A549 (cell line): Measurements from ENCODE around the gene NEBL.

Experiments used
- CBX2 ChIP-seq: fragments of 200-600 bp; sonication (generic); IDR thresholded peaks from 2 replicates; pipeline ENCODE4 v1.6.1; 2016; ENCODE audit warnings: low read depth, mild to moderate bottlenecking, borderline replicate concordance
- CTCF ChIP-seq: fragments of >200 bp; sonication (Bioruptor Twin); formaldehyde crosslinking; IDR thresholded peaks from 3 replicates; pipeline ENCODE4 v1.5.1; 2016
- EP300 ChIP-seq, 2 experiments: fragments of >200 bp; sonication (Bioruptor Twin); formaldehyde crosslinking; IDR thresholded peaks; 2 replicates in 1 of 2; 3 replicates in 1 of 2; pipeline ENCODE4 v1.6.1; 2016 to 2017
- FOSB ChIP-seq: fragments of 250-450 bp; sonication (Bioruptor Pico); IDR thresholded peaks from 2 replicates; pipeline ENCODE4 v1.5.0; 2020; ENCODE audit warnings: mild to moderate bottlenecking, moderate library complexity
- HDAC2 ChIP-seq: fragments of 200-600 bp; sonication (generic); IDR thresholded peaks from 2 replicates; pipeline ENCODE4 v1.6.1; 2016
- JUNB ChIP-seq: fragments of >200 bp; sonication (Bioruptor Twin); formaldehyde crosslinking; IDR thresholded peaks from 2 replicates; pipeline ENCODE4 v1.6.1; 2016
- KDM1A ChIP-seq: fragments of 200-600 bp; sonication (generic); IDR thresholded peaks from 2 replicates; pipeline ENCODE4 v1.6.1; 2016; ENCODE audit warnings: low read depth, mild to moderate bottlenecking
- POLR2A ChIP-seq: IDR thresholded peaks from 2 replicates; pipeline ENCODE4 v1.6.1; 2012; ENCODE audit warnings: mild to moderate bottlenecking, low read length
- TP53 ChIP-seq: fragments of 250-450 bp; sonication (Bioruptor Pico); IDR thresholded peaks from 2 replicates; pipeline ENCODE4 v1.5.0; 2021; ENCODE audit warnings: mild to moderate bottlenecking, moderate library complexity

GRCh38 chr10:20919481-20919880 is 22.4 kb upstream of the NEBL start:
- TF ChIP-seq CBX2 (no peak), CTCF (no peak), JUNB (no peak), FOSB (CRISPR knock-in tag) (no peak), EP300 (IDR thresholded peaks at IDR 0.05) (no peak), POLR2A (no peak), TP53 (CRISPR knock-in tag) (no peak), KDM1A (no peak), HDAC2 (no peak)
